GM23338 (cell line): Measurements from ENCODE around the gene SUPT5H. TPM values are rescaled to one million over a fixed set of nuclear protein-coding genes. Genes with fewer than 3 reads are reported as not detected.
A peak's percentile ranks its signal among the peaks of the same experiment; 100 is the strongest.

Source experiments
- ATAC-seq: fragments of 200-7000 bp; cut with Tn5 transposase; 3 replicates; pipeline ENCODE4 v1.9.1; 2020
- DNase-seq: peaks from one replicate; pipeline ENCODE4 v3.0.0-alpha.2; 2015; ENCODE audit warnings: low spot score
- H2AFZ ChIP-seq: fragments of 200-600 bp; sonication (generic); 2 replicates; pipeline ENCODE4 v1.8.0; 2016; ENCODE audit warnings: antibody characterized with exemption, mild to moderate bottlenecking, moderate library complexity
- H3F3A ChIP-seq: fragments of 200-600 bp; sonication (generic); replicated peaks from 2 replicates; pipeline ENCODE4 v1.8.0; 2017; ENCODE audit warnings: antibody characterized with exemption, mixed run types, low read depth
- H3K27ac ChIP-seq: fragments of 200-600 bp; sonication (generic); 2 replicates; pipeline ENCODE4 v1.6.1; 2016; ENCODE audit warnings: low read depth
- H3K27me3 ChIP-seq: fragments of 200-600 bp; sonication (generic); 2 replicates; pipeline ENCODE4 v1.8.0; 2016; ENCODE audit warnings: mild to moderate bottlenecking, mixed run types, moderate library complexity; ENCODE audit not compliant: insufficient read depth
- H3K36me3 ChIP-seq: fragments of 200-600 bp; sonication (generic); 2 replicates; pipeline ENCODE4 v1.8.0; 2016; ENCODE audit warnings: mild to moderate bottlenecking; ENCODE audit not compliant: insufficient read depth
- H3K4me1 ChIP-seq: fragments of 200-600 bp; sonication (generic); 2 replicates; pipeline ENCODE4 v1.8.0; 2016; ENCODE audit warnings: mild to moderate bottlenecking, moderate library complexity; ENCODE audit not compliant: insufficient read depth
- H3K4me2 ChIP-seq: fragments of 200-600 bp; sonication (generic); 2 replicates; pipeline ENCODE4 v1.7.1; 2017; ENCODE audit warnings: mixed run types
- H3K4me3 ChIP-seq: fragments of 200-600 bp; sonication (generic); 2 replicates; pipeline ENCODE4 v1.6.1; 2016; ENCODE audit warnings: mixed run types
- H3K79me2 ChIP-seq: fragments of 200-600 bp; sonication (generic); replicated peaks from 2 replicates; pipeline ENCODE4 v1.8.0; 2017; ENCODE audit warnings: mild to moderate bottlenecking; ENCODE audit not compliant: insufficient read depth
- H3K9me2 ChIP-seq: fragments of 200-600 bp; sonication (generic); 2 replicates; pipeline ENCODE4 v1.8.0; 2017; ENCODE audit not compliant: insufficient read depth
- H4K20me1 ChIP-seq: fragments of 200-600 bp; sonication (generic); replicated peaks from 2 replicates; pipeline ENCODE4 v1.8.0; 2017; ENCODE audit warnings: mild to moderate bottlenecking; ENCODE audit not compliant: insufficient read depth
- H3K27ac Mint-ChIP-seq: 2 replicates; pipeline ENCODE4 v1.8.0; 2020; ENCODE audit warnings: inconsistent platforms, mild to moderate bottlenecking, moderate library complexity, mixed read lengths
- H3K27me3 Mint-ChIP-seq: 3 replicates; pipeline ENCODE4 v1.8.0; 2022; ENCODE audit warnings: low read depth, mild to moderate bottlenecking, moderate library complexity, mixed read lengths, inconsistent platforms; ENCODE audit not compliant: insufficient read depth, poor library complexity
- H3K36me3 Mint-ChIP-seq: 3 replicates; pipeline ENCODE4 v1.8.0; 2021; ENCODE audit warnings: low read depth, mild to moderate bottlenecking, inconsistent platforms, moderate library complexity, mixed read lengths
- H3K4me1 Mint-ChIP-seq: 3 replicates; pipeline ENCODE4 v1.8.0; 2020; ENCODE audit warnings: mild to moderate bottlenecking, inconsistent platforms, mixed read lengths
- H3K4me3 Mint-ChIP-seq: 3 replicates; pipeline ENCODE4 v1.8.0; 2021; ENCODE audit warnings: moderate library complexity, mild to moderate bottlenecking, inconsistent platforms, mixed read lengths
- H3K9me3 Mint-ChIP-seq: 3 replicates; pipeline ENCODE4 v1.8.0; 2020; ENCODE audit warnings: moderate library complexity, mild to moderate bottlenecking, inconsistent platforms, mixed read lengths
- CREB1 ChIP-seq: fragments of 250-450 bp; sonication (Bioruptor Pico); IDR thresholded peaks from 2 replicates; pipeline ENCODE4 v1.5.0; 2020; ENCODE audit warnings: low read depth, mild to moderate bottlenecking, moderate library complexity
- ETS1 ChIP-seq: IDR thresholded peaks from 2 replicates; pipeline ENCODE4 v1.6.1; 2016; ENCODE audit warnings: antibody characterized with exemption
- POLR2AphosphoS5 ChIP-seq: IDR thresholded peaks from 2 replicates; pipeline ENCODE4 v1.6.1; 2016; ENCODE audit warnings: antibody characterized with exemption, low read depth
- ZNF331 ChIP-seq: fragments of 250-450 bp; sonication (Bioruptor Pico); IDR thresholded peaks from 2 replicates; pipeline ENCODE4 v1.5.0; 2020; ENCODE audit warnings: low read depth, mild to moderate bottlenecking, moderate library complexity
- polyA plus RNA-seq: library from polyadenylated mRNA; unstranded; fragments of >200 nt; fragmentation: Nextera tagmentation; extraction: Ambion mirVana; gene quantifications from 2 replicates; pipeline ENCODE4 v1.2.1, GENCODE V29; 2016
- total RNA-seq: library from RNA; depleted of rRNA; stranded (reverse); fragments of >200 nt; shearing (Covaris generic); gene quantifications from 2 replicates; pipeline ENCODE4 v1.2.3, GENCODE V29; 2014
- TF ChIP-seq, protein P1 (sequence below), 2 experiments: fragments of 200-600 bp in 1 of 2; sonication (generic) in 1 of 2; conservative IDR thresholded peaks; 2 replicates each; pipeline versions ENCODE4 v1.5.1 to v1.6.1; 2016 to 2017; ENCODE audit warnings: antibody characterized with exemption in 2 of 2, low read depth in 2 of 2, mild to moderate bottlenecking in 2 of 2, moderate library complexity in 1 of 2

SUPT5H gene
- total and polyA plus RNA-seq, 2 experiments from 2014 or later, result 108 to 150 TPM

GRCh38 chr19:39403331-39404312 is 41.8 kb upstream of the SUPT5H start:
- H2AFZ ChIP-seq, result 0 out of 2 replicates have a peak overlapping the region, but pooled peaks have one; percentile 2
- peak overlapping the region; percentile 100 for H3K27ac ChIP-seq
- no peaks in the 10 kb centered on the region; the same call in 1 of the 2 replicates for H4K20me1 ChIP-seq
- Mint-ChIP-seq H3K36me3 (peaks cover 20% of the 10 kb centered on the region), H3K27ac (peak overlapping the region; percentile 99), H3K4me1 (peaks cover 50% of the 10 kb centered on the region), H3K27me3 (peaks cover 29% of the 10 kb centered on the region), H3K4me3 (peak overlapping the region; percentile 85), H3K9me3 (no peaks in the 10 kb centered on the region; the same call in 2 of the 3 replicates)
- peak overlapping the region; percentile 91 for H3K4me2 ChIP-seq
- peak overlapping the region; percentile 99 for H3K4me3 ChIP-seq
- H3K36me3 ChIP-seq, result no peaks in the 10 kb centered on the region
- ATAC-seq (peak; percentile 13), DNase-seq (peak; percentile 92)
- H3K27me3 ChIP-seq, result no peaks in the 10 kb centered on the region
- TF ChIP-seq ZNF331 (no peak), CREB1 (CRISPR knock-in tag) (no peak), POLR2AphosphoS5 (peak; percentile 62)
- TF ChIP-seq, protein P1, sequence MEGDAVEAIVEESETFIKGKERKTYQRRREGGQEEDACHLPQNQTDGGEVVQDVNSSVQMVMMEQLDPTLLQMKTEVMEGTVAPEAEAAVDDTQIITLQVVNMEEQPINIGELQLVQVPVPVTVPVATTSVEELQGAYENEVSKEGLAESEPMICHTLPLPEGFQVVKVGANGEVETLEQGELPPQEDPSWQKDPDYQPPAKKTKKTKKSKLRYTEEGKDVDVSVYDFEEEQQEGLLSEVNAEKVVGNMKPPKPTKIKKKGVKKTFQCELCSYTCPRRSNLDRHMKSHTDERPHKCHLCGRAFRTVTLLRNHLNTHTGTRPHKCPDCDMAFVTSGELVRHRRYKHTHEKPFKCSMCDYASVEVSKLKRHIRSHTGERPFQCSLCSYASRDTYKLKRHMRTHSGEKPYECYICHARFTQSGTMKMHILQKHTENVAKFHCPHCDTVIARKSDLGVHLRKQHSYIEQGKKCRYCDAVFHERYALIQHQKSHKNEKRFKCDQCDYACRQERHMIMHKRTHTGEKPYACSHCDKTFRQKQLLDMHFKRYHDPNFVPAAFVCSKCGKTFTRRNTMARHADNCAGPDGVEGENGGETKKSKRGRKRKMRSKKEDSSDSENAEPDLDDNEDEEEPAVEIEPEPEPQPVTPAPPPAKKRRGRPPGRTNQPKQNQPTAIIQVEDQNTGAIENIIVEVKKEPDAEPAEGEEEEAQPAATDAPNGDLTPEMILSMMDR (conservative IDR thresholded peaks at IDR 0.05; ENCODE audit: low read depth in 2 of 2), result no peak
- peaks cover 19% of the 10 kb centered on the region for H3K79me2 ChIP-seq
- peaks cover 47% of the 10 kb centered on the region for H3K4me1 ChIP-seq
- H3K9me2 ChIP-seq, result no peaks in the 10 kb centered on the region
- peaks cover 43% of the 10 kb centered on the region; the same call in 1 of the 2 replicates for H3F3A ChIP-seq

GRCh38 chr19:39405261-39405957 is 40.0 kb upstream of the SUPT5H start:
- Histone ChIP-seq H3K4me2 (peak overlapping the region; percentile 91), H4K20me1 (peaks cover under 1% of the 10 kb centered on the region), H3K27ac (peak overlapping the region; percentile 85; the same call in 1 of the 2 replicates), H3K4me1 (peaks cover 54% of the 10 kb centered on the region), H3K79me2 (peaks cover 23% of the 10 kb centered on the region), H3F3A (peaks cover 42% of the 10 kb centered on the region; the same call in 1 of the 2 replicates), H3K27me3 (no peaks in the 10 kb centered on the region), H2AFZ (no peak overlapping the region), H3K4me3 (peak overlapping the region; percentile 99; the same call in 1 of the 2 replicates), H3K36me3 (no peaks in the 10 kb centered on the region), H3K9me2 (no peaks in the 10 kb centered on the region)
- no peak for ATAC-seq
- peak overlapping the region; percentile 78 for H3K27ac Mint-ChIP-seq
- peaks cover 14% of the 10 kb centered on the region; the same call in 2 of the 3 replicates for H3K36me3 Mint-ChIP-seq
- DNase-seq, result no peak
- H3K4me3 Mint-ChIP-seq, result peak overlapping the region; percentile 94; the same call in 2 of the 3 replicates
- H3K4me1 Mint-ChIP-seq, result peaks cover 54% of the 10 kb centered on the region
- peaks cover 34% of the 10 kb centered on the region for H3K27me3 Mint-ChIP-seq
- no peaks in the 10 kb centered on the region; the same call in 2 of the 3 replicates for H3K9me3 Mint-ChIP-seq
- TF ChIP-seq ETS1, result no peak
- TF ChIP-seq ZNF331, result no peak
- TF ChIP-seq, protein P1 (conservative IDR thresholded peaks at IDR 0.05; ENCODE audit: low read depth in 2 of 2), result no peak
